ENCODE data around the gene NINJ1. TPM values are rescaled to one million over a fixed set of nuclear protein-coding genes. Genes with fewer than 3 reads are reported as not detected.

The NINJ1 gene
- total RNA-seq, 1 donor from 2014 or later, result 46.6 TPM

DNA sequence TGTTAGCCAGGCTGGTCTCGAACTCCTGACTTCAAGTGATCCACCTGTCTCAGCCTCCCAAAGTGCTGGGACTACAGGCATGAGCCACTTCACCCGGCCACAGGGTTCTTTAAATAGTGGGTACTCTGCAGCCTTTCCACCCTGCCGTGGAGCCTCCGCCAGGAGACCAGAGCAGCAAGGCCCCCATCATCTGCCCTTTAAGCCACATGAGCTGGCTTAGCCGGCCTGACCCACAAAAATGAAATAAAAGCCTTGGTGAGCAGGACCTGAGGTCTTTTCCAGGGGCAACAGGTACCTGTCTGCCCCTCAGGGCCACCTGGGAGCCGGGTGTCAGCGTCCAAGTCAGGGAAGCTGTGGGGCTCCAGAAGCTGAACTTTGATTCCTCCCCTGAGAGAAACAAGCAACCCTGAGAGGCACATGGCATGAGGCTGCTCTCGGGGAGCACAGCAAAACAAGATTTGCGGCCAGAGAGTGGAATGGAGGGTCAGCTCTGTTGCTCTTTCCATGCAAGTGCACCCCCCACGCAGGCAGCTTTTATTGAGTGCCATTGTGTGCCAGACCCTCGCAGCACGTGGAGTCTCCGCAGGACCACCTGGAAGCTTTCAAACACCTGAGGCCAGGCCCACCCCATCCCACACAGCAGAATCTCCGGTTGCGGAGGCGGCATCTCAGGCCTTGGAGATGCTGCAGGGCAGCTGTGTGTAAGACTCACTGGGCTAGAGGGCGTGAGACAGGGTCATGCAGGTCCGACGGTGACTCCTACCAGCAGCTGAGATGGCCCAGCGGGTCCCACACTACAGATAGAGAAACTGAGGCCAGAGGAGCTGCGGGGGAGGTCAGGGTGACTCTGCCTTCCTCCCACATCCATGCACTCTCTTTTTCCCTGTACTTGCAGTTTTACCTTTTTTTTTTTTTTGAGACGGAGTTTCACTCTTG lies 45.1 kb upstream of the NINJ1 start:
- DNase-seq (no peak), ATAC-seq (no peak)
- Histone ChIP-seq H3K4me1 (peaks cover 6% of the 10 kb centered on the region), H3K36me3 (no peaks in the 10 kb centered on the region), H3K9me3 (no peaks in the 10 kb centered on the region), H3K4me3 (no peak overlapping the region), H3K27me3 (ENCODE audit: low read depth) (peaks cover 34% of the 10 kb centered on the region), H3K27ac (no peak overlapping the region)
- intact Hi-C loops (cut with DNase I), result no loop called here
- TF ChIP-seq, protein P1, sequence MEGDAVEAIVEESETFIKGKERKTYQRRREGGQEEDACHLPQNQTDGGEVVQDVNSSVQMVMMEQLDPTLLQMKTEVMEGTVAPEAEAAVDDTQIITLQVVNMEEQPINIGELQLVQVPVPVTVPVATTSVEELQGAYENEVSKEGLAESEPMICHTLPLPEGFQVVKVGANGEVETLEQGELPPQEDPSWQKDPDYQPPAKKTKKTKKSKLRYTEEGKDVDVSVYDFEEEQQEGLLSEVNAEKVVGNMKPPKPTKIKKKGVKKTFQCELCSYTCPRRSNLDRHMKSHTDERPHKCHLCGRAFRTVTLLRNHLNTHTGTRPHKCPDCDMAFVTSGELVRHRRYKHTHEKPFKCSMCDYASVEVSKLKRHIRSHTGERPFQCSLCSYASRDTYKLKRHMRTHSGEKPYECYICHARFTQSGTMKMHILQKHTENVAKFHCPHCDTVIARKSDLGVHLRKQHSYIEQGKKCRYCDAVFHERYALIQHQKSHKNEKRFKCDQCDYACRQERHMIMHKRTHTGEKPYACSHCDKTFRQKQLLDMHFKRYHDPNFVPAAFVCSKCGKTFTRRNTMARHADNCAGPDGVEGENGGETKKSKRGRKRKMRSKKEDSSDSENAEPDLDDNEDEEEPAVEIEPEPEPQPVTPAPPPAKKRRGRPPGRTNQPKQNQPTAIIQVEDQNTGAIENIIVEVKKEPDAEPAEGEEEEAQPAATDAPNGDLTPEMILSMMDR (IDR thresholded peaks at IDR 0.05), result no peak

DNA sequence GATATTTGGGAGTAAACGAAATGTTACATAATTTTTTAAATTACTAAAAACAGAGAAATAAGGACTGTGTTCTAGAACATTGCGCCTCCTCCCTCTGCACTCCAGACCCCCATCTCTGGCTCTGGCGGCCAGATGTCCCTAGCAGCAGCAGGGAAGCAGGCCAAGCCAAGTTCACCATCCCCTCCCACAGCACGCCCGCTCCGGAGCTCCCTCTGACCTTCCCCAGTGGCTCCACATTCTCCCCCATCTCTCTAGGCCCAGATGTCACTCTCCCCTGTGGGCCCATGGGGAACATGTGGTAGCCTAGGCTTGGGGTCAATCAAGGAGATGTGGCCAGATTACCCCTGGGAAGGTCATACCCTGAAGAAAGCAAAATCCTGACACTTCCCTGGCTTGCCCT lies 43.6 kb upstream of the NINJ1 start:
- DNase-seq (no peak), ATAC-seq (no peak)
- Histone ChIP-seq H3K4me3 (no peak overlapping the region), H3K4me1 (no peaks in the 10 kb centered on the region), H3K36me3 (no peaks in the 10 kb centered on the region), H3K9me3 (no peaks in the 10 kb centered on the region), H3K27ac (no peak overlapping the region), H3K27me3 (ENCODE audit: low read depth) (peaks cover 21% of the 10 kb centered on the region)
- intact Hi-C loops (cut with DNase I), result no loop called here
- TF ChIP-seq, protein P1 (IDR thresholded peaks at IDR 0.05), result no peak

DNA sequence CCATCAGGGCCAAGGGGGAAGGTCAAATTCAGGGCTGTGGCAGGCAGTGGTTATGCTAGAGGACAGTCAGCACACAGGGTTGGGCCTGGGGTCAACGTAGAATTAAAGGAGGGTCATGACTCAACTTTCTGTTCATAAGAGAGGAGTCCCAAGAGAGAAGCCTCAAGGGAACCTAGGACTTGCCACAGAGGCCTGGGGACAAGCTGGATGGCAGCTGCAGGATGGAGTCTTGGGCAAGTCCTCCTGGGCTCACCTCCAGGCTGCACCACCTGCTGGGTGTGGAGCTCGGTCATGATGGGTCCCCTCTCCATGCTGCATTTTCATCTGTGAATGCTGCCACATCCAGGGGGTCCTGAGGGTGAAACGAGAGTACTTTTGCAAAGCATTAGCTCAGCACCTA lies 40.9 kb upstream of the NINJ1 start:
- H3K4me3 ChIP-seq, result no peak overlapping the region
- ATAC-seq, result no peak
- no peaks in the 10 kb centered on the region for H3K36me3 ChIP-seq
- TF ChIP-seq, protein P1 (IDR thresholded peaks at IDR 0.05), result no peak
- H3K27ac ChIP-seq, result no peak overlapping the region
- no peak for DNase-seq
- no peaks in the 10 kb centered on the region for H3K9me3 ChIP-seq
- intact Hi-C loops (cut with DNase I), result no loop called here
- H3K27me3 ChIP-seq (ENCODE audit: low read depth), result no peaks in the 10 kb centered on the region
- no peaks in the 10 kb centered on the region for H3K4me1 ChIP-seq

DNA sequence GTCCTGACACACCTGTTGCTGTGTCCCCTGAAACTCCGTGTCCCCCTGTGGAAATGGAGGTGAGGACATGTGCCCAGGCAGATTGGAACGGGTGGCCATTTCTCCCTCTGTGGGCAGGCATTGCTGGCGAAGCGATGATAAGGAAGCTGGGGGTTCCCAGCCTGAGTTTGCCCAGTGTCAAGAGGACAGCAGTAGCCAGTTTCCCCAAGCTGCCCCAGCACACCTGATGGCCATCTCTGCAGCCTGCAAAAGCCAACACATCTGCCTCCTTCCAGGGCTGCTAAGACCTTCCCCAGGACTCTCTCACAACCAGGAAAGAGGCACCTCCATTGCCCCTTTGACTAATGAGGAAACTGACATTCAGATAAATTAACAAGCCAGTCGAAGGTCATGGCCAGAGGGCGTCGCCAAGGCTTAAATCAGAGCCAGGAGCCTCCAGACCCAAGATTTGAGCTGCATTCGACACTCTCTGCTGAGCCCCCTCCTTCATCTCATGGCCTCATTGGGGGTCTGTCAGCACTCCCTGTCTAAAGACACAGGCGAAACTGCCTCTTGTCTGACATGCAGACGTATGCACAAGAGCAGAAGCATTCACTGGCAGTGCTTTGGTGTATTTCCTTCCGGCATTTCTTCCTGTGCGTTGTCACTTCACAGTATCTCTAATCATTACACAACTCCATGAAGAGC lies 39.5 kb upstream of the NINJ1 start:
- Histone ChIP-seq H3K27ac (no peak overlapping the region), H3K4me1 (no peaks in the 10 kb centered on the region), H3K9me3 (no peaks in the 10 kb centered on the region), H3K4me3 (no peak overlapping the region), H3K36me3 (no peaks in the 10 kb centered on the region), H3K27me3 (ENCODE audit: low read depth) (no peaks in the 10 kb centered on the region)
- DNase-seq (no peak), ATAC-seq (no peak)
- TF ChIP-seq, protein P1 (IDR thresholded peaks at IDR 0.05), result no peak
- intact Hi-C loops (cut with DNase I), result no loop called here

DNA sequence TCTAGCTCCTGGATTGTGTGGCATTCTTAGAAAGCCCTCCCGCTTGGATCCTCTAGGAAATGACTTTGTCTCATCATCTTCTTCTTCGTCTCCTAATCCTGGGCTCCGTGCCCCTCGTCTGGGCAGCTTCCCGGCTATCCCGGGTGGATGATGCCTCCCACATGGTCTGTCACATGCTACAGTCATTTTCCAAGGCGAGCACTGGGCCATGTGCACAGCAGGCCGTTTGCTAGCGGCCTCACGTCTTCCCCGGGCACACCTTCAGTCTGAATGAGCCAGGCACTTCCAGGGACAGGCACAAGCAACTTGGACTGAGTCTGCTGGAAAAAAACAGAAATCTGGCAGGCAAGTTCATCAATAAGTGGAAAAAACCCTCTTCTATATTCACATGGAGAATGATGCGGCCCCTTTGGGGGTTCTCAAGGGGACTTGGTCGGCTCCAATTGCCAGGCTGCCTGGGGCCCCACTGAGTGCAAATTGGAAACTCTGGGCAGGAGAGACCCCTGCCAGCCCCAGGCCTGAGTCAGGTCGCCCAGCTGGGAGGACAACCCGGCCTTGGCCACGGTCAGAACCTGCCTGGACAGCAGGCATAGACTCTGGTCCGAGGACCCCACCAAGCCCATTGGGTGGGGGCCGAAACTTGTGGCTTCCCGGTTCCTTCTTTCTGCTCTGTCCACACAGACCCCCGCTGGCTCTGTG lies 38.8 kb upstream of the NINJ1 start:
- TF ChIP-seq, protein P1 (IDR thresholded peaks at IDR 0.05), result no peak
- ATAC-seq, result no peak
- no peak for DNase-seq

More for the DNA sequence above, 38.8 kb upstream of the NINJ1 start:
- H3K9me3 ChIP-seq, result no peaks in the 10 kb centered on the region
- no peaks in the 10 kb centered on the region for H3K27me3 ChIP-seq (ENCODE audit: low read depth)
- no peak overlapping the region for H3K27ac ChIP-seq
- no peaks in the 10 kb centered on the region for H3K4me1 ChIP-seq
- intact Hi-C loops (cut with DNase I), result no loop called here
- H3K36me3 ChIP-seq, result no peaks in the 10 kb centered on the region
- no peak overlapping the region for H3K4me3 ChIP-seq
